Erythroblast (primary cell): ENCODE measurements around the gene NXPH4.
A peak's percentile ranks its signal among the peaks of the same experiment; 100 is the strongest.

ENCODE experiments used
- DNase-seq, 2 experiments: peaks; one replicate each; lab custom pipeline; 2025; lab: John Stamatoyannopoulos, UW
- GATA1 ChIP-seq: IDR thresholded peaks from 2 replicates; pipeline ENCODE4 v1.6.1; 2011; ENCODE audit warnings: low read depth, mild to moderate bottlenecking, control low read depth, low read length, moderate library complexity
- POLR2A ChIP-seq: IDR thresholded peaks from 2 replicates; pipeline ENCODE4 v1.6.1; 2011; ENCODE audit warnings: mild to moderate bottlenecking, low read length

NXPH4 gene

DNA sequence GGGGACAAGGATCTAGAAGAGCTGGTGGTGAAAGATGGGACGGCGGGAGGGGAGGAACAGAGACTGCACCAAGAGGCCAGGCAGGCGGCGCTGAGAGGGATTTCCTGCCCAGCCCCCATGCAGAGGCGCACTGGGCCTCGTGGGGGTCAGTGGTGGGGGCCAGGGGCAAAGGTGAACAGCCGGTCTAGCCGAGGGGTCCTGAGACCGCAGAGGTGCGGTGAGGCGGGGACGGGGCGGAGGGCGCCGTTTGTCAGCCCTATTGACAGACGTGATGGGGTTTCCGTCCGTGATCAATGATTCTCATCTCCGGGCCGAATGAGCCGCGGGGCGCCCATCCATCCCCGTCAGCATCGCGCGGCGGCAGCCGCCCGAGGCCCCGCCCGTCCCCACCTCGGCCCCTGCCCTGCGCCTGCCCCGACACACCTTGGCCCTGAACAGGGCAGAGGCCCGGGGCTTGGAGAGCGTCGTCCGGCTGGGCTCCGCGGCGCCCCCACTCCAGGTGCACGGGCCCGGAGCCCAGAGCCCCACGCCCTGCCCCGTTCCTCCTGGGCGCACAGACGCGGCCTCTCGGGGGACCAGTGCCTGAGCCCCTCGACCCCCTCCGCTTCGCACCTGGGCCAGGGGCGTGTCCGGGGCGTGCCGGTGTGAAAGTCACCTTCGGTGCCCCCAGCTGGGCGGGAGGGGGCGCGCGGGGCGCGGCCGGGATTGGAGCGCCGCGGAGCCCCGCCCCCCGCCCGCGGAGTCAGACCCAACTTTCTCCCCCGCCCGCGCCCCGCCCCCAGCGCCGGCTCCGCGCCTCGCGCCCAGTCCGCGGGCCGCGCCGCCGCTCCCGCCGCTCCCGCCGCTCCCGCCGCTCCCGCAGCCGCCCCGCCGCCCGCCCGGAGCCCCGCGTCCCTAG is at the start of gene NXPH4:
Gene NXPH4 (plus strand): TSS at position 781 of the 898 bp plus-strand sequence. CDS start 176 bp downstream, outside the sequence.
- TF ChIP-seq GATA1: no peak
- no peak for TF ChIP-seq POLR2A
- peak in 1 of 2 experiments; percentile 32 for DNase-seq

DNA sequence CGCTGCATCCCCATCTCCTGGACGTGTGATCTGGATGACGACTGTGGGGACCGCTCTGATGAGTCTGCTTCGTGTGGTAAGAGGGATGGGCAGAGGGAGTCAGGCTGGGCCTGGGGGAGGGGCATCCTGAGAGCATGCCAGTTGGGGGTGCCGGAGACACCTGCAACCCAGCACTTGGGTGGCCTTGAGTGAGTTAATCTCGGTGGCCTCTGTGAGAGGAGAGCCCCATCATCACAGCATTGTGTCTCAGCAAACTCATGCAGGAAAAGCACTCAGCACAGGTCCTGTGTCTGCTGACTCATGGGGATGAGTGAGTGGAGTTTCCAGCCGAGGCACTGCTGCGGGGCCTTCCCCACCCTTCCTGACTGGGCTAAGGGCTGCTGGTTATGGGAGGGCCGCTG is 49.6 kb upstream of the NXPH4 start:
- peak in 1 of 2 experiments; percentile 48 for DNase-seq
- TF ChIP-seq GATA1 (no peak), POLR2A (no peak)

GRCh38 chr12:57168058-57168457 is 48.5 kb upstream of the NXPH4 start:
- no peak for DNase-seq
- no peak for TF ChIP-seq POLR2A

- no peak for DNase-seq
- TF ChIP-seq GATA1: no peak
- TF ChIP-seq POLR2A: no peak
These were observed 47.4 kb upstream of the NXPH4 start for GRCh38 chr12:57169046-57169795.

DNA sequence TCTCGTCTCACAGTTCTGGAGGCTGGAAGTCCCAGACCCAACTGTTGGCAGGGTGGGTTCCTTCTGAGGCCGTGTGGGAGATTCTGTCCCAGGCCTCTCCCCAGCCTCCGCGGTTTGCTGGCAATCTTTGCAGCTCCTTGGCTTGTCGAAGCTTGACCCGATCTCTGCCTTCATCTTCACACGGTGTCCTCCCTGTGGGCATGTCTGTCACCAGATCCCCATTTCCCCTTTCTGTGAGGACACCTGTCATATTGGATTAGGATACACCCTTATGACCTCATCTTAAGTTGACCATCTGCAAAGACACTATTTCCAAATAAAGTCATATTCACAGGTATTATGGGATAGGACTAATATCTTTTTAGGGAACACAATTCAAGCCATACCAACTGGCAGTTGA is 46.6 kb upstream of the NXPH4 start:
- TF ChIP-seq POLR2A: no peak
- no peak for TF ChIP-seq GATA1
- DNase-seq: no peak

- TF ChIP-seq POLR2A (no peak), GATA1 (no peak)
- no peak for DNase-seq
These were observed 46.2 kb upstream of the NXPH4 start for GRCh38 chr12:57170408-57170807.

DNA sequence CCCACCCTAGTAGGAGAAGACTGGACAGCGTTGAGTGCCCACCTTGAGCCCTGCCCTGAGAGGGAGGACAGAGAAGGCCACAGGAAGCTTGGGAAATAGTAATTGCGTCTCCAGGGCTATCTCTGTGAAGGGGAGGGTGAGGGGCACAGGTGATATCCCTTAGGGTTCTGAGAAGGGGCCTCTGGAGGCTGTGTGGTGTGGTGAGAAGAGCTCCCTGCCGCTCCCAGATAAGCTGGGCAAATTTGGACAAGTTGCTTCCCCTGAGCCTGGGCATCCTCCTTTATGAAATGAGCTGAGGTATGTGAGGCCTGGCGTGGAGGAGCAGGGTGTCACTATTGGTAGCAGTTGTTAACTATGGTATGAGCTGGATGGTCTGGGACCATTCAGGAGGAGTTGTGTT is 45.7 kb upstream of the NXPH4 start:
- TF ChIP-seq GATA1: no peak
- TF ChIP-seq POLR2A: no peak
- no peak for DNase-seq

- DNase-seq: no peak
- TF ChIP-seq GATA1 (no peak), POLR2A (no peak)
These were observed 44.9 kb upstream of the NXPH4 start for GRCh38 chr12:57171668-57172067.

DNA sequence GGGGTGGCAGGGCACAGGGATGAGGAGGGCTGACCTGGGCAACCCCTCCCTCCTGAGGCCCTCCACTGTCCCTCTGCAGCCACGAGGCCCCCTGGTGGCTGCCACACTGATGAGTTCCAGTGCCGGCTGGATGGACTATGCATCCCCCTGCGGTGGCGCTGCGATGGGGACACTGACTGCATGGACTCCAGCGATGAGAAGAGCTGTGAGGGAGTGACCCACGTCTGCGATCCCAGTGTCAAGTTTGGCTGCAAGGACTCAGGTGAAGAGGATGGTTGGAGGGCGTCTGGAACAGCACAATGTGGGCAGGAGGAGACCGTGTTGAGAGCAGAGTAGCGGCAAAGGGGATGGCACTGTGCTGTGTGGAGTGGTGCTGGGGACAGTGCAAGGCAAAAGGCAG is 43.5 kb upstream of the NXPH4 start:
- DNase-seq: peak; percentile 43 to 52
- TF ChIP-seq GATA1 (no peak), POLR2A (no peak)

- no peak for DNase-seq
- no peak for TF ChIP-seq GATA1
- no peak for TF ChIP-seq POLR2A
These were observed 42.9 kb upstream of the NXPH4 start for GRCh38 chr12:57173683-57174082.

GRCh38 chr12:57175428-57176138 is 41.0 kb upstream of the NXPH4 start:
- TF ChIP-seq POLR2A (no peak), GATA1 (no peak)
- DNase-seq: peak; percentile 77 to 84

DNA sequence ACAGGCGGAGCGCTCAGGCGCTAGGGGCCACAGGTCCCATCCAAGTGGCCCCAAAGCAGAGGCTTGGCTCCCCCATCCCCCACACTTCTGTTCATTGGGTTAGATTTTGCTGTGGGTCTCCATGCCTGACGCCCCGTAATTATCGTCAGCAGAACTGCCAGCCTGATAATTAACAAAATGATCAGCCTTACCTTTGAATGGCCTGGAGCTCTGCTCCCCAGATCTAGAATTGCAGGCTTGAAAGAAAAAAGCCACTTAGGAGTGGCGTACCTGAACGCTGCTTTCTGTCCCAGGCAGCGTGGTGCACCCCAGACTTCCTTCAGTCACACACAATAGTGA is 40.5 kb upstream of the NXPH4 start:
- DNase-seq: no peak
- no peak for TF ChIP-seq POLR2A
- no peak for TF ChIP-seq GATA1

DNA sequence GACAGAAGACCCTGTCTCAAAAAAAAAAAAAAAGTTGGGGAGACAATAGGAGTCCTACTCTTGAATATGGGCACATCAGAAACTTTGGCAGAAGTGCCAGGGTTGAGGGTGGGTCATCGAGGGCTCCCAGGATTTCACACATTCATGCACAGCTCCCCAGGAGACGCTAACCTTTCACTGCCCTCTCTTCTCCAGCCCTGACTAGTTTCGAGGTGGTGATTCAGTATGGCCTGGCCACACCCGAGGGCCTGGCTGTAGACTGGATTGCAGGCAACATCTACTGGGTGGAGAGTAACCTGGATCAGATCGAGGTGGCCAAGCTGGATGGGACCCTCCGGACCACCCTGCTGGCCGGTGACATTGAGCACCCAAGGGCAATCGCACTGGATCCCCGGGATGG is 39.7 kb upstream of the NXPH4 start:
- TF ChIP-seq GATA1: no peak
- TF ChIP-seq POLR2A: no peak
- peak in 1 of 2 experiments; percentile 15 for DNase-seq

- no peak for DNase-seq
These were observed 39.2 kb upstream of the NXPH4 start for GRCh38 chr12:57177354-57177753.

More at GRCh38 chr12:57177354-57177753, 39.2 kb upstream of the NXPH4 start:
- TF ChIP-seq GATA1 (no peak), POLR2A (no peak)
